ENCODE measurements around the gene ZNF597. TPM values are rescaled to one million over a fixed set of nuclear protein-coding genes. Genes with fewer than 3 reads are reported as not detected.

ZNF597 gene
- total and polyA plus RNA-seq, 7 donors, result 0.69 to 2.5 (median 1.5) TPM

DNA sequence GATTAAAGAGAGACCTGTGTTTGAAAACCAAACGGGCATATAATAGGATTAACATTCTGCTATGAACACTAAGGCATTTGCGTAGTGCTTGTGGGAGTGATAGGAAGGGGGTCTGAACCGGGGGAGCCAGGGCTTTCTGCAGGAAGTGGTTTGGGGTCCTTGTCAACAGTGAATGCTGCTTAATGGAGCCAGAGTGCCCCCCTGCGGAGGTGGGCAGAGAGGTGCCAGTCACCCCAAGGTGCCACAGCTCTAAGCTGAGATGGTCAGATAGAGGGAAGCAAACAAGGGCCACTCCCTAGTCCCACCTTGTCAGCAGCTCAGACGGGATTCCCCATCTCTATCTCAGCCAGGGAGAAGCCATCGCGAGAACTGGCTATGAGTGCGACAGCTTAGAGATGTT, 17.8 kb upstream of the ZNF597 start:
- Histone ChIP-seq H3K27ac (no peak overlapping the region), H3K9me3 (no peaks in the 10 kb centered on the region), H3K36me3 (peaks cover 0 to 6% (median 3%) of the 10 kb centered on the region in 4 donors), H3K4me3 (no peak overlapping the region), H3K4me1 (peaks cover 0 to 55% (median 52%) of the 10 kb centered on the region in 4 donors), H3K27me3 (no peaks in the 10 kb centered on the region)
- 47 to 58% methylated on average over 8 of the region's 8 CpGs for WGBS, 2 donors
- DNase-seq, result no peak
- no peak for TF ChIP-seq POLR2A (IDR thresholded peaks at IDR 0.05)
- TF ChIP-seq POLR2AphosphoS5 (IDR thresholded peaks at IDR 0.05), result no peak
- no peak for TF ChIP-seq EP300 (IDR thresholded peaks at IDR 0.05)
- TF ChIP-seq, protein P1, sequence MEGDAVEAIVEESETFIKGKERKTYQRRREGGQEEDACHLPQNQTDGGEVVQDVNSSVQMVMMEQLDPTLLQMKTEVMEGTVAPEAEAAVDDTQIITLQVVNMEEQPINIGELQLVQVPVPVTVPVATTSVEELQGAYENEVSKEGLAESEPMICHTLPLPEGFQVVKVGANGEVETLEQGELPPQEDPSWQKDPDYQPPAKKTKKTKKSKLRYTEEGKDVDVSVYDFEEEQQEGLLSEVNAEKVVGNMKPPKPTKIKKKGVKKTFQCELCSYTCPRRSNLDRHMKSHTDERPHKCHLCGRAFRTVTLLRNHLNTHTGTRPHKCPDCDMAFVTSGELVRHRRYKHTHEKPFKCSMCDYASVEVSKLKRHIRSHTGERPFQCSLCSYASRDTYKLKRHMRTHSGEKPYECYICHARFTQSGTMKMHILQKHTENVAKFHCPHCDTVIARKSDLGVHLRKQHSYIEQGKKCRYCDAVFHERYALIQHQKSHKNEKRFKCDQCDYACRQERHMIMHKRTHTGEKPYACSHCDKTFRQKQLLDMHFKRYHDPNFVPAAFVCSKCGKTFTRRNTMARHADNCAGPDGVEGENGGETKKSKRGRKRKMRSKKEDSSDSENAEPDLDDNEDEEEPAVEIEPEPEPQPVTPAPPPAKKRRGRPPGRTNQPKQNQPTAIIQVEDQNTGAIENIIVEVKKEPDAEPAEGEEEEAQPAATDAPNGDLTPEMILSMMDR (IDR thresholded peaks at IDR 0.05), result no peak
- intact Hi-C loops (cut with DNase I), result no loop called here

DNA sequence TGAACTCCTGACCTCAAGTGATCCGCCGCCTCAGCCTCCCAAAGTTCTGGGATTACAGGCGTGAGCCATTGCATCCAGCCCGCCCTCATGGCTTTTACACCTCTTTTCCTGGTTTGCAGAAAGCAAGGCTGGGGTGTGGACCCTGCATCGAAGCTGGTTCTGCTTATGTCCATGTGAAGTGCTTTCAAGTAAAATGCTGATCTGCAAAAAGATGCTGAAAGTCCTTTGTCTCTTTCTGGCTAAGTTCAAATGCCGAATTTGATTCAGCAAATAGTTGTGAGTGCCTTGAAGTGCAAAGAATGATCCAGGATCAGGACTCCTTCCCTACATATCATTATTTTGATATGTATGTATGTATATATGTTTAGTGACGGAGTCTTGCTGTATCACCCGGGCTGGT, 17.3 kb upstream of the ZNF597 start:
- no peak overlapping the region for H3K27ac ChIP-seq
- WGBS, 2 donors, result 61 to 76% methylated on average over 8 of the region's 8 CpGs
- peaks cover 0 to 55% (median 51%) of the 10 kb centered on the region in 4 donors for H3K4me1 ChIP-seq
- intact Hi-C loops (cut with DNase I), result no loop called here
- no peaks in the 10 kb centered on the region for H3K9me3 ChIP-seq
- no peak for DNase-seq
- no peak overlapping the region for H3K4me3 ChIP-seq
- no peak for TF ChIP-seq POLR2AphosphoS5 (IDR thresholded peaks at IDR 0.05)
- TF ChIP-seq POLR2A (IDR thresholded peaks at IDR 0.05), result no peak
- TF ChIP-seq EP300 (IDR thresholded peaks at IDR 0.05), result no peak
- TF ChIP-seq, protein P1 (IDR thresholded peaks at IDR 0.05), result no peak
- H3K36me3 ChIP-seq, result peaks cover 0 to under 1% (median 0%) of the 10 kb centered on the region in 4 donors
- H3K27me3 ChIP-seq, result no peaks in the 10 kb centered on the region

DNA sequence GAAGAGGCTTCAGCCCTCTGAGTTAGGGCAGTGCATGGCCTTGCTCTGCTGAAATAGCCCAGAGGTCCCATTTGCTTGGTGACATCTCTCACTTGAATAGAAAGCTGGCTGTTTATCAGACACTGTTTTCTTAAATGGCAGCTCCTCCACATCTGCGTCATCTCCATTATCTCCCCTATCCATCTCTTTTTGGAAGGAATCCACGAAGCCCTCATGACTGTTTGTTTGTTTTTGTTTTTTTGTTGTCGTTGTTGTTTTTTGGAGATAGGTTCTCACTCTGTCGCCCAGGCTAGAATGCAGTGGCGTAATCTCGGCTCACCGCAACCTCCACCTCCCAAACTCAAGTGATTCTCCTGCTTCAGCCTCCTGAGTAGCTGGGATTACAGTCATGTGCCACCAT, 16.8 kb upstream of the ZNF597 start:
- Histone ChIP-seq H3K4me3 (no peak overlapping the region), H3K27ac (peak overlapping the region in 2 of 4 donors; percentile 92 to 97), H3K27me3 (no peaks in the 10 kb centered on the region), H3K4me1 (peaks cover 0 to 55% (median 51%) of the 10 kb centered on the region in 4 donors), H3K36me3 (no peaks in the 10 kb centered on the region), H3K9me3 (no peaks in the 10 kb centered on the region)
- intact Hi-C loops (cut with DNase I), result no loop called here
- TF ChIP-seq POLR2A (IDR thresholded peaks at IDR 0.05) (no peak), POLR2AphosphoS5 (IDR thresholded peaks at IDR 0.05) (no peak), EP300 (IDR thresholded peaks at IDR 0.05) (no peak)
- TF ChIP-seq, protein P1 (IDR thresholded peaks at IDR 0.05), result no peak
- WGBS, 2 donors, result 73 to 89% methylated on average over 7 of the region's 7 CpGs
- DNase-seq, result no peak

DNA sequence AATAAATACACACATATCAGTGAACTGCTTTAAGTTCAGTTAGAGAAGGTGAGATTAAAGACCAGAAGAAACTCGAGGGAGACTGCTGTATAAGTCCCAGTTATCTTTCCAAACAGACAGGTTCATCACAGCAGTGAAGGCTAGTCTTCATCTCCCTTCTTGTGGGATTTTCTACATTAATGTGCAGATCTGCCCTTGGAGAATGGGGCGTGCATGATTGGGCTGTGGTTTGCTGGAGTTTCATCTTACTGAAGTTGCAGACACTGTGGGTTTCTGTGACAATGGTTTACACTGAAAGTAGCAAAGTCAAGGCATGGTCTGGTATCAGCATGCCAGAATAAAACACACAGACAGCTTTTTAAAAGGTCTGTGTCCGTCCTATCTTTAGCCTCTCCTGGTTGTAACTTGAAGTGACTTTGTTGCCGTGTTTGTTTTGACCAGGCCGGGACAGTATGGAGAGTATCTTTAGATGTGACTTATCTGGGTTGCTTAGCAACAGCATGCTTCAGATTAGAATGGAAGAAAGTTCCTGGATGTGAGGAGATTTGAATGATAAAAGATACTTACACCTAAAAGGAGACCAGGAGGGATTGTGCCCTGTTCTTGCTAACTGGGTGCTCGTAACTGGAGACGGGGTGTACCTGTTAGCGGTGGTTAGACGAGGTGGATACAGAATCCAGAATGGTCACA, 16.2 kb upstream of the ZNF597 start:
- Histone ChIP-seq H3K4me1 (peaks cover 0 to 55% (median 48%) of the 10 kb centered on the region in 4 donors), H3K36me3 (no peaks in the 10 kb centered on the region), H3K4me3 (peak overlapping the region in 2 of 4 donors; percentile 82 to 84), H3K27me3 (no peaks in the 10 kb centered on the region), H3K27ac (peak overlapping the region; percentile 89 to 97 (median 94)), H3K9me3 (no peaks in the 10 kb centered on the region)
- DNase-seq, result no peak
- intact Hi-C loops (cut with DNase I), result loop anchor here (5.0 to 10.0 kb wide), 3 partner anchors 152 to 222 kb away; partner anchors contain the start of genes TIGD7, ZNF200 and ZNF75A
- TF ChIP-seq POLR2A (IDR thresholded peaks at IDR 0.05) (no peak), POLR2AphosphoS5 (IDR thresholded peaks at IDR 0.05) (no peak), EP300 (IDR thresholded peaks at IDR 0.05) (no peak)
- TF ChIP-seq, protein P1 (IDR thresholded peaks at IDR 0.05), result no peak
- 28 to 54% methylated on average over 9 of the region's 9 CpGs for WGBS, 2 donors

Data from sigmoid colon (tissue), 7 donors.